ENCODE data around the gene ALX1.

DNA sequence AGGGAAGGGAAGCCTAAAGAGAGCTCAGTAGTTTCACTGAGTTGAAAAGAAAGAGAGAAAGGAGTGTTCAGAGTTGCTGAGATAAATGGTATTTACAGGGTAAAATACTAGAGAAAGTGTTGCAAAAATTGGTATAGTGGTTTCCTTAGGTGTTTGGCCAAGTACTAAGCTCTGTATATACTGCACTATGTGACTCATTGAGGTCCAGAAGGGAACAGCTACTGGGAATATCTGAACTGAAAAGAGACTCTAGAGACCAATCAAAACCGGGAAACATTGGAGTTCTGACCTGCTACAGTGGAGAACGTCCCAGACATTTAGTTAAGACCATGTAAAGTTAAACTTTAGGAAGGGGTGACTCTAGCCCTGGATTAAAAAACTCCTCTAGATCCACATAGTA lies 42.7 kb upstream of the ALX1 start:
- TF ChIP-seq, protein P1, sequence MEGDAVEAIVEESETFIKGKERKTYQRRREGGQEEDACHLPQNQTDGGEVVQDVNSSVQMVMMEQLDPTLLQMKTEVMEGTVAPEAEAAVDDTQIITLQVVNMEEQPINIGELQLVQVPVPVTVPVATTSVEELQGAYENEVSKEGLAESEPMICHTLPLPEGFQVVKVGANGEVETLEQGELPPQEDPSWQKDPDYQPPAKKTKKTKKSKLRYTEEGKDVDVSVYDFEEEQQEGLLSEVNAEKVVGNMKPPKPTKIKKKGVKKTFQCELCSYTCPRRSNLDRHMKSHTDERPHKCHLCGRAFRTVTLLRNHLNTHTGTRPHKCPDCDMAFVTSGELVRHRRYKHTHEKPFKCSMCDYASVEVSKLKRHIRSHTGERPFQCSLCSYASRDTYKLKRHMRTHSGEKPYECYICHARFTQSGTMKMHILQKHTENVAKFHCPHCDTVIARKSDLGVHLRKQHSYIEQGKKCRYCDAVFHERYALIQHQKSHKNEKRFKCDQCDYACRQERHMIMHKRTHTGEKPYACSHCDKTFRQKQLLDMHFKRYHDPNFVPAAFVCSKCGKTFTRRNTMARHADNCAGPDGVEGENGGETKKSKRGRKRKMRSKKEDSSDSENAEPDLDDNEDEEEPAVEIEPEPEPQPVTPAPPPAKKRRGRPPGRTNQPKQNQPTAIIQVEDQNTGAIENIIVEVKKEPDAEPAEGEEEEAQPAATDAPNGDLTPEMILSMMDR (IDR thresholded peaks at IDR 0.05; ENCODE audit: poor library complexity): no peak
- TF ChIP-seq EZH2 (IDR thresholded peaks at IDR 0.05; ENCODE audit: borderline replicate concordance): no peak
